HEK293 (cell line): Measurements from ENCODE around the gene DDB1.
A peak's percentile ranks its signal among the peaks of the same experiment; 100 is the strongest.

Experiments used
- CTCF ChIA-PET: fragments of 350-600 bp; formaldehyde crosslinking; extraction: SDS; loops from one replicate; lab custom pipeline; 2021; ENCODE audit warnings: antibody characterized with exemption; lab: Yijun Ruan, JAX
- POLR2A ChIA-PET: fragments of 300-600 bp; formaldehyde crosslinking; extraction: SDS; loops from one replicate; lab custom pipeline; 2020; ENCODE audit warnings: antibody characterized with exemption, inconsistent platforms; lab: Yijun Ruan, JAX
- H3K27ac ChIP-seq: fragments of 200-500 bp; sonication (Bioruptor generic); 2 replicates; pipeline ENCODE4 v1.5.1; 2014; ENCODE audit warnings: low read depth, low read length, control low read depth, inconsistent platforms; ENCODE audit errors: extremely low read depth
- H3K36me3 ChIP-seq, 2 experiments: fragments of 200-500 bp in 1 of 2; sonication (Bioruptor generic) in 1 of 2; 1 replicate in 1 of 2; 2 replicates in 1 of 2; pipeline ENCODE4 v1.5.1; 2014 to 2017; ENCODE audit warnings: inconsistent platforms in 2 of 2, low read length in 2 of 2; ENCODE audit not compliant: control insufficient read depth in 2 of 2, insufficient read depth in 1 of 2
- H3K4me1 ChIP-seq: fragments of 200-500 bp; sonication (Bioruptor generic); 2 replicates; pipeline ENCODE4 v1.5.1; 2014; ENCODE audit warnings: mild to moderate bottlenecking, low read length, inconsistent platforms; ENCODE audit not compliant: control insufficient read depth, insufficient read depth
- H3K4me3 ChIP-seq: 2 replicates; pipeline ENCODE4 v1.5.1; 2011; ENCODE audit warnings: low read depth, mild to moderate bottlenecking, control low read depth, low read length, moderate library complexity
- H3K9me3 ChIP-seq: fragments of 200-500 bp; sonication (Bioruptor generic); 2 replicates; pipeline ENCODE4 v1.5.1; 2014; ENCODE audit warnings: low read depth, low read length, inconsistent platforms; ENCODE audit not compliant: control insufficient read depth, insufficient read depth
- FEZF1 ChIP-seq: fragments of 450-650 bp; formaldehyde crosslinking; IDR thresholded peaks from 2 replicates; pipeline ENCODE4 v1.5.1; 2016; ENCODE audit warnings: missing biosample characterization, missing genetic modification characterization
- KLF10 ChIP-seq: fragments of 450-650 bp; IDR thresholded peaks from 2 replicates; pipeline ENCODE4 v1.5.1; 2018; ENCODE audit warnings: missing biosample characterization, mild to moderate bottlenecking, missing genetic modification characterization
- KLF8 ChIP-seq: fragments of 450-650 bp; formaldehyde crosslinking; IDR thresholded peaks from 2 replicates; pipeline ENCODE4 v1.5.1; 2016; ENCODE audit warnings: missing biosample characterization, missing genetic modification characterization
- KLF9 ChIP-seq: fragments of 450-650 bp; formaldehyde crosslinking; IDR thresholded peaks from 2 replicates; pipeline ENCODE4 v1.5.1; 2016; ENCODE audit warnings: missing biosample characterization, missing genetic modification characterization, low read depth
- ZBTB17 ChIP-seq: fragments of 450-650 bp; formaldehyde crosslinking; IDR thresholded peaks from 2 replicates; pipeline ENCODE4 v1.5.1; 2016; ENCODE audit warnings: missing biosample characterization, missing genetic modification characterization
- ZFP41 ChIP-seq: fragments of 450-650 bp; formaldehyde crosslinking; IDR thresholded peaks from 2 replicates; pipeline ENCODE4 v1.5.1; 2016; ENCODE audit warnings: missing biosample characterization, missing genetic modification characterization, borderline replicate concordance
- ZNF155 ChIP-seq: fragments of 450-650 bp; formaldehyde crosslinking; IDR thresholded peaks from 2 replicates; pipeline ENCODE4 v1.5.1; 2016; ENCODE audit warnings: missing biosample characterization, missing genetic modification characterization
- ZNF174 ChIP-seq: fragments of 450-650 bp; formaldehyde crosslinking; IDR thresholded peaks from 2 replicates; pipeline ENCODE4 v1.5.0; 2017; ENCODE audit warnings: missing biosample characterization, mild to moderate bottlenecking, missing genetic modification characterization
- ZNF311 ChIP-seq: fragments of 450-650 bp; formaldehyde crosslinking; IDR thresholded peaks from 2 replicates; pipeline ENCODE4 v1.5.1; 2017; ENCODE audit warnings: missing biosample characterization, missing genetic modification characterization, borderline replicate concordance
- ZNF366 ChIP-seq: fragments of 450-650 bp; formaldehyde crosslinking; conservative IDR thresholded peaks from 2 replicates; pipeline ENCODE4 v1.5.1; 2016; ENCODE audit warnings: missing biosample characterization, missing genetic modification characterization
- ZNF600 ChIP-seq: fragments of 450-650 bp; formaldehyde crosslinking; IDR thresholded peaks from 2 replicates; pipeline ENCODE4 v1.5.1; 2016; ENCODE audit warnings: missing biosample characterization, missing genetic modification characterization
- TF ChIP-seq, protein P1 (sequence below): fragments of 450-650 bp; formaldehyde crosslinking; IDR thresholded peaks from 2 replicates; pipeline ENCODE4 v1.5.1; 2016; ENCODE audit warnings: missing biosample characterization, missing genetic modification characterization
- TF ChIP-seq, protein P2 (sequence below): fragments of 450-650 bp; formaldehyde crosslinking; IDR thresholded peaks from 2 replicates; pipeline ENCODE4 v1.5.1; 2016; ENCODE audit warnings: missing biosample characterization, missing genetic modification characterization, borderline replicate concordance
- TF ChIP-seq, protein P3 (sequence below): fragments of 450-650 bp; formaldehyde crosslinking; IDR thresholded peaks from 2 replicates; pipeline ENCODE4 v1.5.1; 2017; ENCODE audit warnings: missing biosample characterization, missing genetic modification characterization
- TF ChIP-seq, protein P4 (sequence below): sonication (generic); formaldehyde crosslinking; IDR thresholded peaks from 2 replicates; pipeline ENCODE4 v1.8.1; 2022; ENCODE audit warnings: mild to moderate bottlenecking, moderate library complexity, missing genetic modification reagents

Gene DDB1

DNA sequence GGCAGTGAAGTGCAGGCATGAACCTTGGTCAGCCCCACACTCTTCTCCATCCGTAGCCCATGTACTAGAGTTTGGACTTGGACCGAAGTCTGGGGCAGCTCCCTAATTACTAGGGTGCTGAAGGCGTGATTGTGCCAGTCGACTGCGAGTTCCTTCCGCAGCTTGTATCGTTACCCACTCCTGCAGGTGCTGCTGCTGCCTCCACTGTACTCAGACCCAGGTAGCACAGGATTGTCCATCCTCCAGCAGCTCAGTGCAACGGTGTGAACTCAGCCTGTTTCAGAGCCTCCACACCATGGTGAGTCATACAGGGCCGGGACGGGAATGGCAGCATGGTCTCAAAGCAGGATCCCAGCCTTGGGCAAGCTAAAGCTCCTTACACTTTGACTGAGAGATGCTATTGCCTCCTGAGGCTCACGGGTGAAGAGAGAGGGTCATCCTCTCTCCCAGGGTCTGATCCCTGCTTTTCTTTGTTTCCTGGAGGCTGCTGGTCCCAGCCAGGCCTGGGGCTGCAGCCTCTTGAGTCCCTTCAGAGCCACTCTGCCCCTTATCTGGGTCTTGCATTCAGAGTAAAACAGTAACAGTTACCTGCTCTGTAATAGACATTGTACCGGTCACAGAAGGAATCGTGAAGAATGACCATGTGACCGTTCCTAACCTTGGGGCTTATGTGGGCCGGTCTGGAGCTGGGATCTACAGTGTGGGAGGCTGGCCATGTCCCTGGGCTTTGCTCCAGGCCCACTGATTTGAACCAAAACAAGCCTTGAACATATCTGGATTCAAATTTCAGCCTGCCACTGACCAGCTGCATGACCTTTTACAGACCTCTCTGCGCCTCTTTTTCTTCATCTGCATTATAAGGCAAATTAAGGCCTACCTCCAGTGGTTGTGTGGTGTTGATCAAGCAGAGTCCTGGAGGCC, 1.8 kb upstream of the DDB1 start:
- H3K9me3 ChIP-seq, result no peaks in the 10 kb centered on the region
- peaks cover 0 to 38% of the 10 kb centered on the region in 2 experiments; a peak in 1 of 3 replicates for H3K36me3 ChIP-seq
- POLR2A ChIA-PET, result interaction anchor here (0.6 to 4.3 kb wide), 9 partner anchors 14 to 95 kb away, joined by 3 to 40 read pairs (median 3); partner anchors contain the start of genes CPSF7, CYB561A3, SDHAF2 and TMEM138
- no peak overlapping the region for H3K4me3 ChIP-seq
- TF ChIP-seq ZBTB17 (tag by site-specific recombination) (peak; percentile 41; the same call in 1 of the 2 replicates), FEZF1 (tag by site-specific recombination) (no peak), ZNF600 (peak; percentile 73)
- TF ChIP-seq, protein P1, sequence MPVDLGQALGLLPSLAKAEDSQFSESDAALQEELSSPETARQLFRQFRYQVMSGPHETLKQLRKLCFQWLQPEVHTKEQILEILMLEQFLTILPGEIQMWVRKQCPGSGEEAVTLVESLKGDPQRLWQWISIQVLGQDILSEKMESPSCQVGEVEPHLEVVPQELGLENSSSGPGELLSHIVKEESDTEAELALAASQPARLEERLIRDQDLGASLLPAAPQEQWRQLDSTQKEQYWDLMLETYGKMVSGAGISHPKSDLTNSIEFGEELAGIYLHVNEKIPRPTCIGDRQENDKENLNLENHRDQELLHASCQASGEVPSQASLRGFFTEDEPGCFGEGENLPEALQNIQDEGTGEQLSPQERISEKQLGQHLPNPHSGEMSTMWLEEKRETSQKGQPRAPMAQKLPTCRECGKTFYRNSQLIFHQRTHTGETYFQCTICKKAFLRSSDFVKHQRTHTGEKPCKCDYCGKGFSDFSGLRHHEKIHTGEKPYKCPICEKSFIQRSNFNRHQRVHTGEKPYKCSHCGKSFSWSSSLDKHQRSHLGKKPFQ, result peak; percentile 96
- CTCF ChIA-PET, result interaction anchor here (0.6 to 6.0 kb wide), 9 partner anchors 27 to 504 kb away, joined by 3 to 210 read pairs (median 12); partner anchors contain the start of gene TMEM216
- H3K4me1 ChIP-seq, result no peaks in the 10 kb centered on the region
- H3K27ac ChIP-seq, result no peak overlapping the region

DNA sequence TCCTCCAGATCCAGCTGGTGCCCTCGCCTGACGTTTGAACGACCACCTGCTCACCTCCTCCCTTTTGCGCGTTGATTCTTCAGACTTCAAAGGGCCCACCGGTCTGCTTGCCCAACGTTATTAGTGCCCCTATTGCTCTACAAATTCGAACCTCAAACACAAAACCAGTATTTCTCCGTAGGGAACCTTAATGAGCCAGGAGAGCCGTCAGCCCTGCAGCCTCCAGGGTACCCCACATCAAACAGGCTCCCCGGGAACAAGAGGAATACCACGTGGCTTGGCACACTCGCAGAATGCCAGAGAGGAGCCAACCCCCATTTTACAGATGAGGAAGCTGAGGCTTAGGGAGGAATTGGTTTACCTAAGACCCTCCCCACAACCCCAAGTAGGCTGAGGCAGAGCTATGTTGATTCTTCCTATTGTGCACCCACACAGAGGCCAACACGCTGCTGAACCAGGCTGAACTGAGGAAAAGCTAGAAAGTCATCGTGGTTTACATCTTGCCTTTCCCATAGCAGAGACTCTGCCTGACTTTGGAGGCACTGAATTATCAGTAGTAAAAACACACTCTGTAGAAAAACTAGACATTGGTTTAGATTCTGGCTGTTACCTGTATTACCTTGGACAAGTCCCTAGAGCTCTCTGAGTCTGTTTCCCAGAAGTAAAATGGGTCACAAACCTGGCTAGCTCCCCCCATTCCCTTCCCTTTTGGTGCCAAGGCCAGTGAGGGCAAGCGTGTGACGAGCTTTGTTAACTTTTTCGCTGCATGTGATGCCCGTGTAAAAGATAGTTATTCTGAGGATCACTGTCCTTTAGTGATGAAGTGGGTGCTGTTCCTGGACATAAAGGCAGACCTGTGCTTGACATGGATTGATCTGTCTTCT, 887 bp upstream of the DDB1 start:
- POLR2A ChIA-PET, result interaction anchor here (0.6 to 4.3 kb wide), 7 partner anchors 20 to 51 kb away, joined by 3 to 40 read pairs (median 3); partner anchors contain the start of genes CYB561A3 and TMEM138
- Histone ChIP-seq H3K4me3 (peak overlapping the region; percentile 99), H3K36me3 (peaks cover 0 to 38% of the 10 kb centered on the region in 2 experiments; a peak in 1 of 3 replicates), H3K4me1 (no peaks in the 10 kb centered on the region), H3K27ac (peak overlapping the region; percentile 65), H3K9me3 (no peaks in the 10 kb centered on the region)
- TF ChIP-seq ZNF366 (tag by site-specific recombination) (0 out of 2 replicates have a peak, but pooled peaks have one; percentile 0), KLF10 (tag by site-specific recombination) (no peak), ZFP41 (no peak), ZNF155 (tag by site-specific recombination) (no peak), KLF8 (no peak), FEZF1 (tag by site-specific recombination) (no peak), ZNF311 (tag by site-specific recombination) (no peak), ZNF174 (no peak), KLF9 (tag by site-specific recombination) (no peak)
- TF ChIP-seq, protein P2, sequence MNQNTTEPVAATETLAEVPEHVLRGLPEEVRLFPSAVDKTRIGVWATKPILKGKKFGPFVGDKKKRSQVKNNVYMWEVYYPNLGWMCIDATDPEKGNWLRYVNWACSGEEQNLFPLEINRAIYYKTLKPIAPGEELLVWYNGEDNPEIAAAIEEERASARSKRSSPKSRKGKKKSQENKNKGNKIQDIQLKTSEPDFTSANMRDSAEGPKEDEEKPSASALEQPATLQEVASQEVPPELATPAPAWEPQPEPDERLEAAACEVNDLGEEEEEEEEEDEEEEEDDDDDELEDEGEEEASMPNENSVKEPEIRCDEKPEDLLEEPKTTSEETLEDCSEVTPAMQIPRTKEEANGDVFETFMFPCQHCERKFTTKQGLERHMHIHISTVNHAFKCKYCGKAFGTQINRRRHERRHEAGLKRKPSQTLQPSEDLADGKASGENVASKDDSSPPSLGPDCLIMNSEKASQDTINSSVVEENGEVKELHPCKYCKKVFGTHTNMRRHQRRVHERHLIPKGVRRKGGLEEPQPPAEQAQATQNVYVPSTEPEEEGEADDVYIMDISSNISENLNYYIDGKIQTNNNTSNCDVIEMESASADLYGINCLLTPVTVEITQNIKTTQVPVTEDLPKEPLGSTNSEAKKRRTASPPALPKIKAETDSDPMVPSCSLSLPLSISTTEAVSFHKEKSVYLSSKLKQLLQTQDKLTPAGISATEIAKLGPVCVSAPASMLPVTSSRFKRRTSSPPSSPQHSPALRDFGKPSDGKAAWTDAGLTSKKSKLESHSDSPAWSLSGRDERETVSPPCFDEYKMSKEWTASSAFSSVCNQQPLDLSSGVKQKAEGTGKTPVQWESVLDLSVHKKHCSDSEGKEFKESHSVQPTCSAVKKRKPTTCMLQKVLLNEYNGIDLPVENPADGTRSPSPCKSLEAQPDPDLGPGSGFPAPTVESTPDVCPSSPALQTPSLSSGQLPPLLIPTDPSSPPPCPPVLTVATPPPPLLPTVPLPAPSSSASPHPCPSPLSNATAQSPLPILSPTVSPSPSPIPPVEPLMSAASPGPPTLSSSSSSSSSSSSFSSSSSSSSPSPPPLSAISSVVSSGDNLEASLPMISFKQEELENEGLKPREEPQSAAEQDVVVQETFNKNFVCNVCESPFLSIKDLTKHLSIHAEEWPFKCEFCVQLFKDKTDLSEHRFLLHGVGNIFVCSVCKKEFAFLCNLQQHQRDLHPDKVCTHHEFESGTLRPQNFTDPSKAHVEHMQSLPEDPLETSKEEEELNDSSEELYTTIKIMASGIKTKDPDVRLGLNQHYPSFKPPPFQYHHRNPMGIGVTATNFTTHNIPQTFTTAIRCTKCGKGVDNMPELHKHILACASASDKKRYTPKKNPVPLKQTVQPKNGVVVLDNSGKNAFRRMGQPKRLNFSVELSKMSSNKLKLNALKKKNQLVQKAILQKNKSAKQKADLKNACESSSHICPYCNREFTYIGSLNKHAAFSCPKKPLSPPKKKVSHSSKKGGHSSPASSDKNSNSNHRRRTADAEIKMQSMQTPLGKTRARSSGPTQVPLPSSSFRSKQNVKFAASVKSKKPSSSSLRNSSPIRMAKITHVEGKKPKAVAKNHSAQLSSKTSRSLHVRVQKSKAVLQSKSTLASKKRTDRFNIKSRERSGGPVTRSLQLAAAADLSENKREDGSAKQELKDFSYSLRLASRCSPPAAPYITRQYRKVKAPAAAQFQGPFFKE (tag by site-specific recombination), result 0 out of 2 replicates have a peak, but pooled peaks have one; percentile 26
- TF ChIP-seq, protein P3, sequence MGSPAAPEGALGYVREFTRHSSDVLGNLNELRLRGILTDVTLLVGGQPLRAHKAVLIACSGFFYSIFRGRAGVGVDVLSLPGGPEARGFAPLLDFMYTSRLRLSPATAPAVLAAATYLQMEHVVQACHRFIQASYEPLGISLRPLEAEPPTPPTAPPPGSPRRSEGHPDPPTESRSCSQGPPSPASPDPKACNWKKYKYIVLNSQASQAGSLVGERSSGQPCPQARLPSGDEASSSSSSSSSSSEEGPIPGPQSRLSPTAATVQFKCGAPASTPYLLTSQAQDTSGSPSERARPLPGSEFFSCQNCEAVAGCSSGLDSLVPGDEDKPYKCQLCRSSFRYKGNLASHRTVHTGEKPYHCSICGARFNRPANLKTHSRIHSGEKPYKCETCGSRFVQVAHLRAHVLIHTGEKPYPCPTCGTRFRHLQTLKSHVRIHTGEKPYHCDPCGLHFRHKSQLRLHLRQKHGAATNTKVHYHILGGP, result no peak
- TF ChIP-seq, protein P4, sequence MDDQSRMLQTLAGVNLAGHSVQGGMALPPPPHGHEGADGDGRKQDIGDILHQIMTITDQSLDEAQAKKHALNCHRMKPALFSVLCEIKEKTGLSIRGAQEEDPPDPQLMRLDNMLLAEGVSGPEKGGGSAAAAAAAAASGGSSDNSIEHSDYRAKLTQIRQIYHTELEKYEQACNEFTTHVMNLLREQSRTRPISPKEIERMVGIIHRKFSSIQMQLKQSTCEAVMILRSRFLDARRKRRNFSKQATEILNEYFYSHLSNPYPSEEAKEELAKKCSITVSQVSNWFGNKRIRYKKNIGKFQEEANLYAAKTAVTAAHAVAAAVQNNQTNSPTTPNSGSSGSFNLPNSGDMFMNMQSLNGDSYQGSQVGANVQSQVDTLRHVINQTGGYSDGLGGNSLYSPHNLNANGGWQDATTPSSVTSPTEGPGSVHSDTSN, result no peak
- CTCF ChIA-PET, result interaction anchor here (0.7 to 6.0 kb wide), 9 partner anchors 14 to 503 kb away, joined by 3 to 210 read pairs (median 3); partner anchors contain the start of gene TMEM216
